T-cell (primary cell): ENCODE results near the gene TUBA3C. TPM values are rescaled to one million over a fixed set of nuclear protein-coding genes. Genes with fewer than 3 reads are reported as not detected.

Experiments used
- ATAC-seq, 4 experiments: fragments of 200-7000 bp in 3 of 4; fragments of 150-1000 bp in 1 of 4; cut with Tn5 transposase; replicated peaks in 1 of 4; 1 replicate in 3 of 4; 2 replicates in 1 of 4; pipeline ENCODE4 v1.10.0; 2021; ENCODE audit warnings: moderate library complexity in 3 of 4, mild to moderate bottlenecking in 2 of 4, moderate number of reproducible peaks in 1 of 4
- CTCF ChIA-PET, 2 donors: fragments of 300-600 bp; sonication (Branson Sonifier 250); formaldehyde crosslinking; loops; one replicate each; lab custom pipeline; 2022; ENCODE audit warnings: antibody characterized with exemption in 2 of 2; lab: Charles Lee
- POLR2A ChIA-PET, 2 donors: fragments of 300-600 bp; sonication (Branson Sonifier 250); formaldehyde crosslinking; loops; one replicate each; lab custom pipeline; 2022; ENCODE audit warnings: antibody characterized with exemption in 2 of 2; lab: Charles Lee
- DNase-seq, 35 experiments: peaks; one replicate each; pipeline versions ENCODE4 v3.0.0 to v3.0.0-alpha.2; 2013 to 2023
- H3K27ac ChIP-seq: one replicate; pipeline ENCODE4 v1.5.1; 2013; ENCODE audit warnings: low read length
- H3K27me3 ChIP-seq, 2 experiments: replicated peaks in 1 of 2; 1 replicate in 1 of 2; 2 replicates in 1 of 2; pipeline versions ENCODE4 v1.6.1 to v1.7.0; 2013; ENCODE audit warnings: low read length in 1 of 2, mixed read lengths in 1 of 2; ENCODE audit not compliant: control insufficient read depth in 2 of 2, insufficient read depth in 2 of 2; ENCODE audit errors: extremely low read depth in 1 of 2
- H3K36me3 ChIP-seq, 2 donors: 1 replicate in 1 of 2; 2 replicates in 1 of 2; pipeline versions ENCODE4 v1.6.1 to v1.7.0; 2013; ENCODE audit warnings: low read length in 1 of 2; ENCODE audit not compliant: control insufficient read depth in 2 of 2, insufficient read depth in 1 of 2; ENCODE audit errors: extremely low read depth in 1 of 2
- H3K4me1 ChIP-seq, 2 experiments: 1 replicate in 1 of 2; 2 replicates in 1 of 2; pipeline versions ENCODE4 v1.6.1 to v1.7.0; 2013; ENCODE audit warnings: low read length in 2 of 2, mixed read lengths in 1 of 2; ENCODE audit not compliant: insufficient read depth in 2 of 2, control insufficient read depth in 1 of 2; ENCODE audit errors: extremely low read depth in 1 of 2
- H3K4me3 ChIP-seq, 2 donors: 1 replicate in 1 of 2; 2 replicates in 1 of 2; pipeline versions ENCODE4 v1.5.1 to v1.7.0; 2013; ENCODE audit warnings: mild to moderate bottlenecking in 2 of 2, low read length in 1 of 2, moderate library complexity in 1 of 2; ENCODE audit not compliant: control insufficient read depth in 1 of 2; ENCODE audit errors: extremely low read depth in 1 of 2
- H3K9me3 ChIP-seq: 2 replicates; pipeline ENCODE4 v1.7.0; 2013
- H3K27ac Mint-ChIP-seq, 2 donors: one replicate each; pipeline ENCODE4 v1.8.0; 2020 to 2021; ENCODE audit warnings: mild to moderate bottlenecking in 2 of 2, mixed read lengths in 2 of 2
- H3K27me3 Mint-ChIP-seq, 2 donors: one replicate each; pipeline ENCODE4 v1.8.0; 2021 to 2022; ENCODE audit warnings: mixed read lengths in 2 of 2
- H3K36me3 Mint-ChIP-seq: one replicate; pipeline ENCODE4 v1.8.0; 2021; ENCODE audit warnings: mixed read lengths
- H3K4me1 Mint-ChIP-seq, 3 donors: one replicate each; pipeline ENCODE4 v1.8.0; 2020 to 2022; ENCODE audit warnings: mixed read lengths in 3 of 3, mild to moderate bottlenecking in 1 of 3
- H3K4me3 Mint-ChIP-seq, 3 donors: one replicate each; pipeline ENCODE4 v1.8.0; 2020 to 2022; ENCODE audit warnings: mild to moderate bottlenecking in 3 of 3, mixed read lengths in 3 of 3, moderate library complexity in 3 of 3
- H3K9me3 Mint-ChIP-seq, 3 donors: one replicate each; pipeline ENCODE4 v1.8.0; 2020 to 2022; ENCODE audit warnings: mixed read lengths in 3 of 3
- WGBS: methylation state at CpG from one replicate; pipeline ENCODE4 v1.1.5; 2013; ENCODE audit warnings: missing lambda C conversion rate; ENCODE audit not compliant: insufficient coverage; 5-methylcytosine and 5-hydroxymethylcytosine counted together
- total RNA-seq, 35 experiments: library from RNA in 6 of 35; stranded (reverse) in 6 of 35; fragments of 120-200 nt in 1 of 35; gene quantifications; one replicate each; pipeline versions ENCODE4 v1.2.1 to v1.2.4 and lab custom pipeline; 2013 to 2026

The TUBA3C gene
- total RNA-seq, 5 donors from 2014 or later (not counting 1 experiment from before 2014, with no cell fraction given): not detected

GRCh38 chr13:19158006-19158405 lies 23.6 kb downstream of the TUBA3C start:
- no peak overlapping the region for H3K27ac Mint-ChIP-seq
- H3K36me3 Mint-ChIP-seq: no peaks in the 10 kb centered on the region
- DNase-seq (no peak), ATAC-seq (no peak)
- H3K27me3 Mint-ChIP-seq: peaks cover 0 to 2% of the 10 kb centered on the region in 2 donors
- no peak overlapping the region for H3K4me3 Mint-ChIP-seq
- H3K36me3 ChIP-seq: no peaks in the 10 kb centered on the region
- CTCF ChIA-PET: no interaction called here
- no peaks in the 10 kb centered on the region for H3K4me1 Mint-ChIP-seq
- peaks cover 2% of the 10 kb centered on the region for H3K9me3 ChIP-seq
- no peak overlapping the region for H3K4me3 ChIP-seq
- peaks cover 0 to 2% of the 10 kb centered on the region in 2 experiments for H3K27me3 ChIP-seq
- no peak overlapping the region for H3K27ac ChIP-seq
- POLR2A ChIA-PET: no interaction called here
- H3K9me3 Mint-ChIP-seq: no peaks in the 10 kb centered on the region
- 69% methylated on average over 5 of the region's 6 CpGs for WGBS
- H3K4me1 ChIP-seq: no peaks in the 10 kb centered on the region

GRCh38 chr13:19157461-19157860 lies 24.2 kb downstream of the TUBA3C start:
- Histone ChIP-seq H3K4me3 (no peak overlapping the region), H3K9me3 (peaks cover 2% of the 10 kb centered on the region), H3K27ac (no peak overlapping the region), H3K36me3 (no peaks in the 10 kb centered on the region), H3K4me1 (no peaks in the 10 kb centered on the region), H3K27me3 (peaks cover 0 to 2% of the 10 kb centered on the region in 2 experiments)
- Mint-ChIP-seq H3K27me3 (peaks cover 0 to 2% of the 10 kb centered on the region in 2 donors), H3K27ac (no peak overlapping the region), H3K36me3 (no peaks in the 10 kb centered on the region), H3K4me1 (no peaks in the 10 kb centered on the region), H3K9me3 (no peaks in the 10 kb centered on the region), H3K4me3 (no peak overlapping the region)
- CTCF ChIA-PET: no interaction called here
- POLR2A ChIA-PET: no interaction called here
- ATAC-seq: no peak
- WGBS: 45% methylated on average over 1 of the region's 2 CpGs
- DNase-seq: no peak

- ChIA-PET CTCF (no interaction called here), POLR2A (no interaction called here)
- ATAC-seq (no peak), DNase-seq (no peak)
- H3K9me3 Mint-ChIP-seq: no peaks in the 10 kb centered on the region
- peaks cover 0 to 4% of the 10 kb centered on the region in 2 donors for H3K27me3 Mint-ChIP-seq
- WGBS: 77% methylated on average over 12 of the region's 14 CpGs
- H3K27me3 ChIP-seq: peaks cover 0 to 2% of the 10 kb centered on the region in 2 experiments
- H3K36me3 ChIP-seq: no peaks in the 10 kb centered on the region
- H3K9me3 ChIP-seq: no peaks in the 10 kb centered on the region
- no peak overlapping the region for H3K4me3 ChIP-seq
- no peak overlapping the region for H3K4me3 Mint-ChIP-seq
- H3K27ac Mint-ChIP-seq: no peak overlapping the region
- no peaks in the 10 kb centered on the region for H3K36me3 Mint-ChIP-seq
- H3K27ac ChIP-seq: no peak overlapping the region
- no peaks in the 10 kb centered on the region for H3K4me1 ChIP-seq
- no peaks in the 10 kb centered on the region for H3K4me1 Mint-ChIP-seq
Measured at GRCh38 chr13:19156013-19156825, 25.4 kb downstream of the TUBA3C start.

- Histone ChIP-seq H3K27ac (no peak overlapping the region), H3K4me1 (no peaks in the 10 kb centered on the region), H3K36me3 (no peaks in the 10 kb centered on the region), H3K9me3 (no peaks in the 10 kb centered on the region), H3K4me3 (no peak overlapping the region), H3K27me3 (peaks cover 0 to 2% of the 10 kb centered on the region in 2 experiments)
- H3K9me3 Mint-ChIP-seq: no peaks in the 10 kb centered on the region
- ChIA-PET POLR2A (no interaction called here), CTCF (no interaction called here)
- no peaks in the 10 kb centered on the region for H3K4me1 Mint-ChIP-seq
- whole genome bisulfite sequencing: 58% methylated on average over 4 of the region's 6 CpGs
- H3K4me3 Mint-ChIP-seq: no peak overlapping the region
- H3K27me3 Mint-ChIP-seq: peaks cover 0 to 4% of the 10 kb centered on the region in 2 donors
- no peak for ATAC-seq
- no peaks in the 10 kb centered on the region for H3K36me3 Mint-ChIP-seq
- no peak for DNase-seq
- H3K27ac Mint-ChIP-seq: no peak overlapping the region
Measured at GRCh38 chr13:19155321-19155861, 26.2 kb downstream of the TUBA3C start.

- Mint-ChIP-seq H3K4me3 (no peak overlapping the region), H3K27ac (no peak overlapping the region), H3K36me3 (no peaks in the 10 kb centered on the region), H3K27me3 (peaks cover 0 to 4% of the 10 kb centered on the region in 2 donors), H3K9me3 (no peaks in the 10 kb centered on the region), H3K4me1 (no peaks in the 10 kb centered on the region)
- H3K4me1 ChIP-seq: no peaks in the 10 kb centered on the region
- H3K36me3 ChIP-seq: no peaks in the 10 kb centered on the region
- no peaks in the 10 kb centered on the region for H3K9me3 ChIP-seq
- H3K27ac ChIP-seq: no peak overlapping the region
- ChIA-PET CTCF (no interaction called here), POLR2A (no interaction called here)
- ATAC-seq (no peak), DNase-seq (no peak)
- H3K27me3 ChIP-seq: peaks cover 0 to 2% of the 10 kb centered on the region in 2 experiments
- no peak overlapping the region for H3K4me3 ChIP-seq
- 88% methylated on average over 1 of the region's 7 CpGs for WGBS
Measured at GRCh38 chr13:19154843-19155242, 26.8 kb downstream of the TUBA3C start.

GRCh38 chr13:19153782-19154450 lies 27.7 kb downstream of the TUBA3C start:
- ChIA-PET POLR2A (no interaction called here), CTCF (no interaction called here)
- H3K27ac Mint-ChIP-seq: no peak overlapping the region
- H3K27me3 Mint-ChIP-seq: peaks cover 0 to 4% of the 10 kb centered on the region in 2 donors
- Histone ChIP-seq H3K4me3 (no peak overlapping the region), H3K9me3 (no peaks in the 10 kb centered on the region), H3K27ac (no peak overlapping the region), H3K36me3 (no peaks in the 10 kb centered on the region), H3K4me1 (no peaks in the 10 kb centered on the region), H3K27me3 (no peaks in the 10 kb centered on the region)
- H3K4me3 Mint-ChIP-seq: no peak overlapping the region
- DNase-seq (peak in 1 of 35 experiments; percentile 13), ATAC-seq (no peak)
- no peaks in the 10 kb centered on the region for H3K36me3 Mint-ChIP-seq
- H3K9me3 Mint-ChIP-seq: peaks cover 0 to 2% (median 2%) of the 10 kb centered on the region in 3 donors
- no peaks in the 10 kb centered on the region for H3K4me1 Mint-ChIP-seq
- WGBS: 83% methylated on average over 9 of the region's 9 CpGs
